Activated CD8-positive, alpha-beta T cell treated with anti-CD3 and anti-CD28 coated beads for 36 hours (primary cell): Measurements from ENCODE around the gene MAPK8. TPM values are rescaled to one million over a fixed set of nuclear protein-coding genes. Genes with fewer than 3 reads are reported as not detected.

Experiments used
- ATAC-seq: fragments of 200-7000 bp; cut with Tn5 transposase; one replicate; pipeline ENCODE4 v1.10.0; 2021; ENCODE audit warnings: mild to moderate bottlenecking, moderate library complexity
- CTCF ChIA-PET: fragments of 350-600 bp; sonication (Branson Sonifier 250); formaldehyde crosslinking; loops from one replicate; lab custom pipeline; 2021; ENCODE audit warnings: antibody characterized with exemption; lab: Charles Lee
- POLR2A ChIA-PET: fragments of 350-600 bp; sonication (Branson Sonifier 250); formaldehyde crosslinking; loops from one replicate; lab custom pipeline; 2021; ENCODE audit warnings: antibody characterized with exemption; lab: Charles Lee
- DNase-seq: peaks from one replicate; pipeline ENCODE4 v3.0.0-alpha.2; 2020
- H3K27ac Mint-ChIP-seq: one replicate; pipeline ENCODE4 v1.8.0; 2021; ENCODE audit warnings: mild to moderate bottlenecking, mixed read lengths
- H3K27me3 Mint-ChIP-seq: one replicate; pipeline ENCODE4 v1.8.0; 2021; ENCODE audit warnings: mixed read lengths
- H3K36me3 Mint-ChIP-seq: one replicate; pipeline ENCODE4 v1.8.0; 2021; ENCODE audit warnings: low read depth, mixed read lengths
- H3K4me1 Mint-ChIP-seq: one replicate; pipeline ENCODE4 v1.8.0; 2021; ENCODE audit warnings: low read depth, mixed read lengths
- H3K4me3 Mint-ChIP-seq: one replicate; pipeline ENCODE4 v1.8.0; 2021; ENCODE audit warnings: mild to moderate bottlenecking, moderate library complexity, mixed read lengths
- H3K9me3 Mint-ChIP-seq: one replicate; pipeline ENCODE4 v1.8.0; 2021; ENCODE audit warnings: mixed read lengths
- intact Hi-C: fragments of 100-400 bp; cut with micrococcal nuclease; formaldehyde crosslinking; loops from one replicate; pipeline ENCODE4 v1.10.0; 2022
- total RNA-seq, 2 experiments: library from RNA; stranded (reverse); gene quantifications; one replicate each; pipeline ENCODE4 v1.2.3, GENCODE V29; 2021
- TF ChIP-seq, protein P1 (sequence below): fragments of 200-600 bp; IDR thresholded peaks from one replicate; pipeline ENCODE4 v1.8.0; 2022; ENCODE audit warnings: antibody characterized with exemption, mild to moderate bottlenecking

The MAPK8 gene
- total RNA-seq, 2 experiments from 2014 or later: 40.5 to 41.1 TPM

DNA sequence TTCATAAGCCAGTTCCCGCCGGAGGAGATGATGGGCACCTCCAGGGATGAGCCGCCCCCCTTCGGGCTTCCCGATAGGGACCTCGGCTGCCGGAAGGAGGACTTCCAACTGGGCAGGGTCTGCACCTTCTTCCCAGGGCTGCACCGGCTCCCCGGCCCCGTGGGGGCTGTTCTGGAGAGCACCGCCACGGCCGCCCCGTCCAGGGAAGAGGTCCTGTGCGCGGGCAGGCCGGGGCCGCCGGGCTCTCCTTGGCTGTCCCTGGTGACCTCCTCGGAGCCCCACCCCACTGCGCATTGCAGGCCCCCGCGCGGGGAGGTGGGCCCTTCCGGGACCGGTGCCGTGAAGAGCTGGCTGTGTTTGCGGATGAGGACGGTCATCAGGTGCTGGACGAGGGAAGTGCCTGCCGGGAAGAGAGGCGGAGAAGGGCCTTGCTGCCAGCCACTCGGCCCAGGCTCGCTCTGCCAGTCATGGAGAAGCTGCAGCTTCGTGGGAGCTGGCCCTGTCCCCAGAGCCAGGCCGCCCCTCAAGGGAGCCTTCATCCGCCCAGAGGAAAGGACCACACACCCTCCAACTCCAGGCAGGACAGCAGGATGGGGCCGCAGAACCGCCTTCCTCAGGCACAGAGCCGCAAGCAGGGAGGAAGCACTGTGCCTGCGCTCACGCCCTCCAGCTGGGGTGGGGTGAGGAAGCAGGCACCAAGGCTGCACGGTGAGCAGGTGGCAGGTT lies 144.4 kb downstream of the MAPK8 start:
- TF ChIP-seq, protein P1, sequence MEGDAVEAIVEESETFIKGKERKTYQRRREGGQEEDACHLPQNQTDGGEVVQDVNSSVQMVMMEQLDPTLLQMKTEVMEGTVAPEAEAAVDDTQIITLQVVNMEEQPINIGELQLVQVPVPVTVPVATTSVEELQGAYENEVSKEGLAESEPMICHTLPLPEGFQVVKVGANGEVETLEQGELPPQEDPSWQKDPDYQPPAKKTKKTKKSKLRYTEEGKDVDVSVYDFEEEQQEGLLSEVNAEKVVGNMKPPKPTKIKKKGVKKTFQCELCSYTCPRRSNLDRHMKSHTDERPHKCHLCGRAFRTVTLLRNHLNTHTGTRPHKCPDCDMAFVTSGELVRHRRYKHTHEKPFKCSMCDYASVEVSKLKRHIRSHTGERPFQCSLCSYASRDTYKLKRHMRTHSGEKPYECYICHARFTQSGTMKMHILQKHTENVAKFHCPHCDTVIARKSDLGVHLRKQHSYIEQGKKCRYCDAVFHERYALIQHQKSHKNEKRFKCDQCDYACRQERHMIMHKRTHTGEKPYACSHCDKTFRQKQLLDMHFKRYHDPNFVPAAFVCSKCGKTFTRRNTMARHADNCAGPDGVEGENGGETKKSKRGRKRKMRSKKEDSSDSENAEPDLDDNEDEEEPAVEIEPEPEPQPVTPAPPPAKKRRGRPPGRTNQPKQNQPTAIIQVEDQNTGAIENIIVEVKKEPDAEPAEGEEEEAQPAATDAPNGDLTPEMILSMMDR: no peak
- CTCF ChIA-PET: no interaction called here
- intact Hi-C loops: no loop called here
- POLR2A ChIA-PET: no interaction called here
- H3K9me3 Mint-ChIP-seq: no peaks in the 10 kb centered on the region
- no peak overlapping the region for H3K4me3 Mint-ChIP-seq
- H3K4me1 Mint-ChIP-seq: no peaks in the 10 kb centered on the region
- H3K36me3 Mint-ChIP-seq: no peaks in the 10 kb centered on the region
- ATAC-seq: no peak
- no peaks in the 10 kb centered on the region for H3K27me3 Mint-ChIP-seq
- no peak overlapping the region for H3K27ac Mint-ChIP-seq
- no peak for DNase-seq

DNA sequence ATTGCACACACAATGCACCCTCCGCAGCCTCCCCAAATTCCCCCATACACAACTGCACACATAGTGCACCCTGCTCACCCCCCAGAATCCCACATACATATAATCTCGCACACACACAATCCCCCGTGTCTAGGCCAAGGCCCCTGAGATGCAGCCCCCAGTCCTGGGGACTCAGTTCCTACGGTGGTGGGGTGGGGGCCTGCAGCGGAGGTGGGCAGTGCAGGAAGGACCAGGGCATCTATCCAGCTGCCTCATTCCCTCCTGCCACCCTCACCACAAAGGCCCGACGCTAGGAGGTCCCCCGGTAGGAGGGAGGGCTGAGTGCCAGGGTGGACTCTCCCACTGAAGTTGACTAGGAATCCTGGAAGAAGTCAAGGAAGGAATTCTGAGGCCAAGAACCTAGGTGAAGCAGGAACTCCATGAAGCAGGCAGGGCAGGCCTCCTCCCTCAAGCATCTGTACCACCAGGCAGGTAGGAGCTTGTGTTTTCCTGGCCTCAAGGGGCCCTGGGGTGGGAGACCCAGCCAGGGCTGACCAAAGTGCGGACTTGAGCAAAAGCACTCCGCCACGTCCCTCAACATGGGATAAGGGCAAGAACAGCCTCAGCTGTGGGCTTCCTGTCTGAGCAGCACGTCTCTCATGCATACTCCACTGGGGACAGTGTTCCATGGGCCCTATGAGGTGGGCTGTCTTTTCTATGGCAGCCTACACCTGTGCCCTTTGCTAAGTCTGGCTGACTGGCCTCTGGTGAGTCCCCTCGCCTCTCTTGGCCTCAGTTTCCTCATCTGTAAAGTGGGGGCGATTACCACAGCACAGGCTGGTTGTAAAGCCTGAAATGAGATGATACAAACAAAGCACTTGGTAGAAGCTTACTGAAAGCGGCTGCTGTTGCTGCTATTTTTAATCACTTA lies 145.7 kb downstream of the MAPK8 start:
- Mint-ChIP-seq H3K4me3 (no peak overlapping the region), H3K36me3 (no peaks in the 10 kb centered on the region), H3K27me3 (no peaks in the 10 kb centered on the region), H3K27ac (no peak overlapping the region), H3K9me3 (no peaks in the 10 kb centered on the region), H3K4me1 (no peaks in the 10 kb centered on the region)
- CTCF ChIA-PET: no interaction called here
- DNase-seq (no peak), ATAC-seq (no peak)
- POLR2A ChIA-PET: no interaction called here
- TF ChIP-seq, protein P1: no peak
- intact Hi-C loops: no loop called here

DNA sequence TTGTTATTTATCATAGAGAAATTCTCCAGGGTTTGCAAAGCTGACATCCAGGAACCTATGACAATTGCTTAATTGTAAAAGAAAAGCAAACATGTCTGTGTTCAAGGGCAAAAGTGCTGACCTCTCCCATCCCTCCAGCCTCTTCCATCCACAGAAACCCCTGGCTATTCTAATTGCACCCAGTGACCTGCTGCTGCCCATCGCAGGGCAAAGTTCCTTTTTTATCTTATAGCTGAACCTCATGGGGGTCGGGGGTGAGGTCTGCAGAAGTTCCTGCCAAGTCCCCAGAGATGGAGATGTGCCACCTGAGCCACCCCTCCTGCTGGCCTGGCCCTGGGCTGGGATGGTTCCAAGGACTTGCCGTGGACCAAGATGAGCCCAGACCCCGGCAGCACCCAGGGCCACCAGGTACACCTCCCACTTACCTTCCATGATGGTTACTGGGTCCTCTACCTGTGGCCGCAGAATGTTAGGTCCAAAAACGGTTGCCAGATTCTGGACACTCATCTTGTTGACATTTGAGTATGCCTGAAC lies 146.5 kb downstream of the MAPK8 start:
- ATAC-seq (no peak), DNase-seq (no peak)
- intact Hi-C loops: no loop called here
- no peak overlapping the region for H3K27ac Mint-ChIP-seq
- H3K9me3 Mint-ChIP-seq: no peaks in the 10 kb centered on the region
- POLR2A ChIA-PET: no interaction called here
- H3K4me1 Mint-ChIP-seq: no peaks in the 10 kb centered on the region
- CTCF ChIA-PET: no interaction called here
- no peaks in the 10 kb centered on the region for H3K27me3 Mint-ChIP-seq
- TF ChIP-seq, protein P1: no peak
- no peaks in the 10 kb centered on the region for H3K36me3 Mint-ChIP-seq
- no peak overlapping the region for H3K4me3 Mint-ChIP-seq

- ChIA-PET POLR2A (no interaction called here), CTCF (no interaction called here)
- DNase-seq: no peak
- no peaks in the 10 kb centered on the region for H3K27me3 Mint-ChIP-seq
- H3K27ac Mint-ChIP-seq: no peak overlapping the region
- TF ChIP-seq, protein P1: no peak
- H3K4me3 Mint-ChIP-seq: no peak overlapping the region
- no peak for ATAC-seq
- no peaks in the 10 kb centered on the region for H3K36me3 Mint-ChIP-seq
- H3K4me1 Mint-ChIP-seq: no peaks in the 10 kb centered on the region
- intact Hi-C loops: no loop called here
- no peaks in the 10 kb centered on the region for H3K9me3 Mint-ChIP-seq
Measured at GRCh38 chr10:48453451-48454301, 147.2 kb downstream of the MAPK8 start.
